Caco-2 (cell line): ENCODE measurements around the gene UBTD1. TPM values are rescaled to one million over a fixed set of nuclear protein-coding genes. Genes with fewer than 3 reads are reported as not detected.

ENCODE experiments used
- BruUV-seq: library from RNA; stranded (reverse); fragments of 400-500 nt; replicated peaks from 2 replicates; lab custom pipeline; 2021; lab: Mats Ljungman, UMichigan
- CTCF ChIA-PET: fragments of 300-600 bp; sonication (Branson Sonifier 250); formaldehyde crosslinking; loops from one replicate; lab custom pipeline; 2022; ENCODE audit warnings: antibody characterized with exemption; lab: Charles Lee
- POLR2A ChIA-PET: fragments of 300-600 bp; sonication (Branson Sonifier 250); formaldehyde crosslinking; loops from one replicate; lab custom pipeline; 2022; ENCODE audit warnings: antibody characterized with exemption; lab: Charles Lee
- DNase-seq, 2 experiments: peaks; one replicate each; pipeline versions ENCODE4 v3.0.0 to v3.0.0-alpha.2; 2020 to 2022
- H3K27me3 ChIP-seq: replicated peaks from 2 replicates; pipeline ENCODE4 v1.6.0; 2011; ENCODE audit warnings: low read length; ENCODE audit not compliant: control insufficient read depth, insufficient read depth
- H3K36me3 ChIP-seq: 2 replicates; pipeline ENCODE4 v1.5.1; 2011; ENCODE audit warnings: low read length; ENCODE audit not compliant: control insufficient read depth, insufficient read depth
- H3K4me1 ChIP-seq: fragments of 250-450 bp; sonication (Bioruptor Pico); 2 replicates; pipeline ENCODE4 v1.5.1; 2020; ENCODE audit warnings: mild to moderate bottlenecking
- H3K4me3 ChIP-seq: 2 replicates; pipeline ENCODE4 v1.5.1; 2011; ENCODE audit warnings: low read depth, mild to moderate bottlenecking, control low read depth, low read length
- H3K9me3 ChIP-seq: fragments of 250-450 bp; sonication (Bioruptor Pico); 2 replicates; pipeline ENCODE4 v1.5.1; 2020; ENCODE audit warnings: mild to moderate bottlenecking, moderate library complexity
- H3K27ac Mint-ChIP-seq: one replicate; pipeline ENCODE4 v1.8.0; 2022; ENCODE audit warnings: mixed read lengths; ENCODE audit not compliant: unreplicated experiment
- H3K27me3 Mint-ChIP-seq: one replicate; pipeline ENCODE4 v1.8.0; 2022; ENCODE audit warnings: mixed read lengths; ENCODE audit not compliant: insufficient read depth, unreplicated experiment
- H3K36me3 Mint-ChIP-seq: one replicate; pipeline ENCODE4 v1.8.0; 2022; ENCODE audit warnings: mild to moderate bottlenecking, mixed read lengths; ENCODE audit not compliant: insufficient read depth, unreplicated experiment
- H3K4me1 Mint-ChIP-seq: one replicate; pipeline ENCODE4 v1.8.0; 2022; ENCODE audit warnings: low read depth, mixed read lengths; ENCODE audit not compliant: unreplicated experiment
- H3K4me3 Mint-ChIP-seq: one replicate; pipeline ENCODE4 v1.8.0; 2022; ENCODE audit warnings: mild to moderate bottlenecking, moderate library complexity, mixed read lengths; ENCODE audit not compliant: unreplicated experiment
- H3K9me3 Mint-ChIP-seq: one replicate; pipeline ENCODE4 v1.8.0; 2022; ENCODE audit warnings: mixed read lengths; ENCODE audit not compliant: unreplicated experiment
- CTCF ChIP-seq, 2 experiments: fragments of 200-600 bp in 1 of 2; IDR thresholded peaks; 1 replicate in 1 of 2; 2 replicates in 1 of 2; pipeline versions ENCODE4 v1.5.1 to v1.8.0; 2011 to 2022; ENCODE audit warnings: antibody characterized with exemption in 1 of 2, control low read depth in 1 of 2, inconsistent platforms in 1 of 2, low read depth in 1 of 2, low read length in 1 of 2, mild to moderate bottlenecking in 1 of 2, moderate library complexity in 1 of 2; ENCODE audit not compliant: insufficient read depth in 1 of 2, severe bottlenecking in 1 of 2, unreplicated experiment in 1 of 2
- intact Hi-C: fragments of 100-400 bp; cut with micrococcal nuclease; formaldehyde crosslinking; loops from one replicate; pipeline ENCODE4 v1.10.0; 2022; ENCODE audit not compliant: unreplicated experiment
- total RNA-seq: library from RNA; stranded (reverse); gene quantifications from 2 replicates; pipeline ENCODE4 v1.2.3, GENCODE V29; 2022

UBTD1 gene
- total RNA-seq, 1 experiment from 2014 or later = 11.4 TPM

GRCh38 chr10:97503406-97503805, 4.7 kb downstream of the UBTD1 start:
- Histone ChIP-seq H3K4me1 (no peaks in the 10 kb centered on the region; the same call in 1 of the 2 replicates), H3K36me3 (no peaks in the 10 kb centered on the region), H3K9me3 (no peaks in the 10 kb centered on the region), H3K4me3 (no peak overlapping the region), H3K27me3 (no peaks in the 10 kb centered on the region)
- DNase-seq = no peak
- H3K27ac Mint-ChIP-seq = no peak overlapping the region
- POLR2A ChIA-PET = no interaction called here
- peaks cover 4% of the 10 kb centered on the region for H3K36me3 Mint-ChIP-seq
- no peaks in the 10 kb centered on the region for H3K27me3 Mint-ChIP-seq
- no TSS peak for BruUV-seq
- H3K4me1 Mint-ChIP-seq = peaks cover 15% of the 10 kb centered on the region
- CTCF ChIA-PET = no interaction called here
- H3K4me3 Mint-ChIP-seq = no peak overlapping the region
- H3K9me3 Mint-ChIP-seq = no peaks in the 10 kb centered on the region
- intact Hi-C loops = no loop called here
- no peak for TF ChIP-seq CTCF (IDR thresholded peaks at IDR 0.05; ENCODE audit: insufficient read depth in 1 of 2, low read depth in 1 of 2, low read length in 1 of 2, severe bottlenecking in 1 of 2, unreplicated experiment in 1 of 2)

GRCh38 chr10:97505152-97505551, 6.4 kb downstream of the UBTD1 start:
- no peaks in the 10 kb centered on the region for H3K27me3 ChIP-seq
- TF ChIP-seq CTCF (IDR thresholded peaks at IDR 0.05; ENCODE audit: insufficient read depth in 1 of 2, low read depth in 1 of 2, low read length in 1 of 2, severe bottlenecking in 1 of 2, unreplicated experiment in 1 of 2) = no peak
- no peaks in the 10 kb centered on the region for H3K36me3 ChIP-seq
- Mint-ChIP-seq H3K4me1 (peaks cover 11% of the 10 kb centered on the region), H3K27ac (no peak overlapping the region), H3K27me3 (no peaks in the 10 kb centered on the region), H3K4me3 (no peak overlapping the region), H3K9me3 (no peaks in the 10 kb centered on the region), H3K36me3 (no peaks in the 10 kb centered on the region)
- no peaks in the 10 kb centered on the region for H3K9me3 ChIP-seq
- CTCF ChIA-PET = no interaction called here
- POLR2A ChIA-PET = no interaction called here
- H3K4me3 ChIP-seq = no peak overlapping the region
- no peak for DNase-seq
- no TSS peak for BruUV-seq
- intact Hi-C loops = no loop called here
- no peaks in the 10 kb centered on the region; the same call in 1 of the 2 replicates for H3K4me1 ChIP-seq

GRCh38 chr10:97506199-97506991, 7.7 kb downstream of the UBTD1 start:
- no peak for TF ChIP-seq CTCF (IDR thresholded peaks at IDR 0.05; ENCODE audit: insufficient read depth in 1 of 2, low read depth in 1 of 2, low read length in 1 of 2, severe bottlenecking in 1 of 2, unreplicated experiment in 1 of 2)
- no peak for DNase-seq
- CTCF ChIA-PET = no interaction called here
- Mint-ChIP-seq H3K9me3 (no peaks in the 10 kb centered on the region), H3K4me3 (no peak overlapping the region), H3K36me3 (no peaks in the 10 kb centered on the region), H3K27ac (no peak overlapping the region), H3K4me1 (no peaks in the 10 kb centered on the region), H3K27me3 (no peaks in the 10 kb centered on the region)
- POLR2A ChIA-PET = no interaction called here
- intact Hi-C loops = no loop called here
- Histone ChIP-seq H3K36me3 (no peaks in the 10 kb centered on the region), H3K27me3 (no peaks in the 10 kb centered on the region), H3K9me3 (no peaks in the 10 kb centered on the region), H3K4me3 (no peak overlapping the region), H3K4me1 (no peaks in the 10 kb centered on the region)
- BruUV-seq = no TSS peak
